ENCODE measurements around the gene RBM15.

The RBM15 gene

GRCh38 chr1:110338886-110339406 is at the start of gene RBM15:
Gene RBM15, plus strand, starts transcription at chr1:110339377. Its CDS starts 29 bp downstream, at chr1:110339406.
- peaks cover 49% of the 10 kb centered on the region for H3K4me1 Mint-ChIP-seq
- H3K9me3 Mint-ChIP-seq: no peaks in the 10 kb centered on the region
- no peaks in the 10 kb centered on the region for H3K27me3 Mint-ChIP-seq
- peaks cover 39% of the 10 kb centered on the region for H3K36me3 Mint-ChIP-seq
- H3K4me3 Mint-ChIP-seq: no peak within 1 kb of the TSS
- H3K27ac Mint-ChIP-seq: no peak within 1 kb of the TSS
- peak; percentile 91 for ATAC-seq

GRCh38 chr1:110291241-110292030 is 47.7 kb upstream of the RBM15 start:
- no peak for ATAC-seq
- Mint-ChIP-seq H3K36me3 (peaks cover 5% of the 10 kb centered on the region), H3K27me3 (no peaks in the 10 kb centered on the region), H3K4me3 (no peak overlapping the region), H3K4me1 (no peaks in the 10 kb centered on the region), H3K9me3 (no peaks in the 10 kb centered on the region), H3K27ac (no peak overlapping the region)

DNA sequence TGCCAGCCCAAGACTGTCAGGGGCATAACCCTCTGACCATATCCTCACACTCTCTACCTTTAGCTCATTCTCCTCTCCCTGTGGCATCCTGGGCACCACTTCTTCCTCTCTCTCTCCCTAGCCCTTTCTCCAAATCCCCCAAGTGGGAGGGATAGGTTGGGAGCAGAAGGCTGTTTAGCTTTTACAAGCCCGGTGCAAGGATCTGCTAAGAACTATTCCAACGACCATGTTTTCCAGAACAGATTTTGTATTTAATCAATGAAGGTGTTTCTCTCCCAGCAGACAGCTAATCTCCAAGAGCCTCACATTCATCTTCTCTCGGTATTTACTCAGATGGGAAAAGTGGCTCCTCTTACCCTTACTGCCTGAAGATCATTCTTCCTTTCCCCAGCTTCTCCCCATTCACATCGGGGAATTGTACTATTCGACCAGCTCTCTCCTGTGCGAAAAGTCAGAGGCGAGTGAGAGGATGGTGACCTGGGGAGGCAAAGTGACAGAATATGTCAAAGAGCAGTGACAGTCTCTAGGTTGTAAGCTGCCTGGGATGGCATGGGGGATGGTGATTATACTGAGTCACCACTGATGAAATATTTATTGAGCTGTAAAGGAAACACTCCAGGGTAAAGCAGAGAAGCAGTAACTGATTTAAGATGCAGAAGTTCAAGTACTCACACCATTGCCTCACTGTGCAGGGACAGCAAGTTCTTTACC is 47.0 kb upstream of the RBM15 start:
- H3K4me1 Mint-ChIP-seq: no peaks in the 10 kb centered on the region
- H3K27me3 Mint-ChIP-seq: no peaks in the 10 kb centered on the region
- H3K4me3 Mint-ChIP-seq: no peak overlapping the region
- H3K36me3 Mint-ChIP-seq: peaks cover 5% of the 10 kb centered on the region
- no peak for ATAC-seq
- H3K9me3 Mint-ChIP-seq: no peaks in the 10 kb centered on the region
- H3K27ac Mint-ChIP-seq: no peak overlapping the region

DNA sequence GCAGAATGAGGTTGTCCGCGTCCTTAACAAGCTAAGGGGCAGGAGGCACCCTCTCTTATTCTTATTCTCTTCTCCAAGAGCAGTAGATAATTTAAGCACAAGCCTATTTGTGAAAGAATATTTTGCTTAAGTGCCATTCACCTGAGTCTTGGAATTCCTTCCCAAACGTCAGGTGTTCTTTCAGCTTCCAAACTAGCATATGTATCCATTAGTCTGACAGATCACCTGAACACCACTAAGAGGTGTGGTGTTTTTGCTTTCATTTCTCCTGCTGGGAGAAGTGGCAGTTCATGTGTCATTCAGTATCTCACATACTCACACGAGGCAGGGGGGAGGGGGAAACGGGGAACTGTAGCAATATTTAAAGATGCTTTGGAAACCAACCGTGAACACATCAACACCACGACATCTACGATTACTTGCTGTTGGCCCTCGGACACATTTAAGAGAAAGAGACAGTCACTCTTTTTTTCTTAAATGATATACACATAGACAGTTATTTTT is 45.5 kb upstream of the RBM15 start:
- Mint-ChIP-seq H3K9me3 (no peaks in the 10 kb centered on the region), H3K4me3 (no peak overlapping the region), H3K36me3 (peaks cover 5% of the 10 kb centered on the region), H3K27ac (no peak overlapping the region), H3K4me1 (no peaks in the 10 kb centered on the region), H3K27me3 (no peaks in the 10 kb centered on the region)
- ATAC-seq: no peak

- H3K9me3 Mint-ChIP-seq: no peaks in the 10 kb centered on the region
- H3K27me3 Mint-ChIP-seq: no peaks in the 10 kb centered on the region
- no peaks in the 10 kb centered on the region for H3K4me1 Mint-ChIP-seq
- no peak for ATAC-seq
- H3K36me3 Mint-ChIP-seq: peaks cover 1% of the 10 kb centered on the region
- H3K4me3 Mint-ChIP-seq: no peak overlapping the region
- no peak overlapping the region for H3K27ac Mint-ChIP-seq
Measured at GRCh38 chr1:110294308-110294707, 44.9 kb upstream of the RBM15 start.

DNA sequence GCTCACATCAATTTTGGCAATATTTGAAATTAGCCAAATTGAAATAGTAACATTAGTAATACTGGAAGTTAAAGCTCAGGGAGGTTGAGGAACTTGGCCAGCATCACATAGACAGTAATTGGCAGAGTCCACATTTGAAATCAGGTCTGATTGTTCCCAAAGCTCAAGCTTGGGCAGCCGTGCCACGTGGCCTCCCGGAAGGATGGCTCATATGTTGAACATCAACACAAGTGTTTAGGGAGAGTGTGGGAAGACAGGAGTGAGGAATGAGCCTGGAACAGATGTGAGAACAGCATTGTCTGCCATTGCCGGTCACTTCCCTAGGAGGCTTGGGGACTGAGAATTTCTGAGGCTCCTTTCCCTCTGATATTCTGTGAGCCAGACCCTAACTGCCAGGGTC is 40.2 kb upstream of the RBM15 start:
- Mint-ChIP-seq H3K27ac (no peak overlapping the region), H3K27me3 (peaks cover 7% of the 10 kb centered on the region), H3K36me3 (no peaks in the 10 kb centered on the region), H3K4me1 (no peaks in the 10 kb centered on the region), H3K9me3 (no peaks in the 10 kb centered on the region), H3K4me3 (no peak overlapping the region)
- ATAC-seq: no peak

- Mint-ChIP-seq H3K4me3 (no peak overlapping the region), H3K27ac (no peak overlapping the region), H3K9me3 (no peaks in the 10 kb centered on the region), H3K27me3 (peaks cover 7% of the 10 kb centered on the region), H3K36me3 (no peaks in the 10 kb centered on the region), H3K4me1 (no peaks in the 10 kb centered on the region)
- no peak for ATAC-seq
Measured at GRCh38 chr1:110300412-110301085, 38.6 kb upstream of the RBM15 start.

DNA sequence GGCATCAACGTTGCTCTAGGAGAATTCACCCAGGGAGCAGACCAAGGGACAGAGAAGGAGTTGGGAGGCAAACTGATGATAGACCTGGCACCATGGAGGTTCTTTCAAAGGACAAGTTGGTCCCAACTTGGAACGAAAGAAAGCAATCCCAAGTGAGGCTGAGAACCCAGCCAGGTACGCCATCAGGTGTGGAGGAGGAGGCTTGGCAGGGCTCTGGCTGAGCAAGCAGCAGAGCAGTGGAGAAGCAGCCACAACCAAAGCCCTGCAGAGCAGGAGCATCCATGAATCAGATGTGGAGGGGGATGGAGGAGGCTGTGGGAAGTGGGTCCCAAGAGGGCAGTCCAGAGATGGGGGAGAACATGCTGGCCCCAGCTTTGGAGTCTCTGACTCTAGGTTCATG is 36.3 kb upstream of the RBM15 start:
- no peak for ATAC-seq
- H3K36me3 Mint-ChIP-seq: no peaks in the 10 kb centered on the region
- H3K27ac Mint-ChIP-seq: no peak overlapping the region
- no peak overlapping the region for H3K4me3 Mint-ChIP-seq
- H3K27me3 Mint-ChIP-seq: peaks cover 7% of the 10 kb centered on the region
- H3K4me1 Mint-ChIP-seq: peaks cover 5% of the 10 kb centered on the region
- no peaks in the 10 kb centered on the region for H3K9me3 Mint-ChIP-seq

GRCh38 chr1:110305900-110306420 is 33.2 kb upstream of the RBM15 start:
- H3K27ac Mint-ChIP-seq: no peak overlapping the region
- no peaks in the 10 kb centered on the region for H3K9me3 Mint-ChIP-seq
- no peak for ATAC-seq

DNA sequence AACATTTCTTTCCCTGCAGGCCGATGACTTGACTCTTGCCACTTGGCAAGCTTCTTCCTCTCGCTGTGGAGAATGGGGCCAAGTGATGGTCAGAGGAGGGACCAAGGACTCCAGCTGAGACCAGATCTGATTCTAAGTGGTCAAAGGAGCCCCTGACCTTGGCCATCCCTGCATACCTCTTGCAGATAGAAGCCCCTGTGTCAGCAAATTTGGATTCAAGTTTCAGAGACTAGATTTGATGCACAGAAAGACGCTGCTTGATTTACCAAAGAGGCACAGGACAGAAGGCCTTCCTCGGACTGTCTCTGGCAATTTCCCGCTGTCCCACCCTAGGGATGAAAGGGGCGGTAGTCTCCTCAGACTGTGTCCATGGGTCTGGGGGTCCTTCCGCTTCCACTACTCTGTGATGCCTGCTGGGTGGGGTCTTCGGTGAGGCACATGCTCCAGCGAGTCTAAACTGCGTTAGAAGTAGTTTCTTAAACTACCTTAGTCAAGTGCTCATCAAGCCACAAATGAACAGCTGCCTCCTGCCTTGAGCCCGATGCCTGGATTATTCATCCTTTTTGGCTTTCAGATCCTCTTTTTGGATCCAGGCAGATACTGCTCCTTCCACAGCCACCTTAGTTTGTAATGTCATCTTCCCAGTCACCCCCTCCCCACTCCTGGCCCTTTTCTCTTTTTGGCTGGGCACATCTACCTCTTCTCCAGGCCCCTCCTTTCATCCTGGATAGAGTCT is 31.8 kb upstream of the RBM15 start:
- peak; percentile 44 for ATAC-seq
- H3K4me3 Mint-ChIP-seq: no peak overlapping the region
- H3K27me3 Mint-ChIP-seq: peaks cover 7% of the 10 kb centered on the region
- no peak overlapping the region for H3K27ac Mint-ChIP-seq
- no peaks in the 10 kb centered on the region for H3K9me3 Mint-ChIP-seq
- peaks cover 12% of the 10 kb centered on the region for H3K4me1 Mint-ChIP-seq
- H3K36me3 Mint-ChIP-seq: no peaks in the 10 kb centered on the region

More at GRCh38 chr1:110305900-110306420, 33.2 kb upstream of the RBM15 start:
- Mint-ChIP-seq H3K36me3 (no peaks in the 10 kb centered on the region), H3K27me3 (peaks cover 7% of the 10 kb centered on the region), H3K4me1 (peaks cover 10% of the 10 kb centered on the region), H3K4me3 (no peak overlapping the region)

GRCh38 chr1:110308247-110308646 is 30.9 kb upstream of the RBM15 start:
- no peaks in the 10 kb centered on the region for H3K27me3 Mint-ChIP-seq
- H3K9me3 Mint-ChIP-seq: no peaks in the 10 kb centered on the region
- no peak overlapping the region for H3K27ac Mint-ChIP-seq
- ATAC-seq: no peak
- H3K4me1 Mint-ChIP-seq: peaks cover 18% of the 10 kb centered on the region
- no peaks in the 10 kb centered on the region for H3K36me3 Mint-ChIP-seq
- no peak overlapping the region for H3K4me3 Mint-ChIP-seq

- Mint-ChIP-seq H3K9me3 (no peaks in the 10 kb centered on the region), H3K4me3 (no peak overlapping the region), H3K27me3 (no peaks in the 10 kb centered on the region), H3K4me1 (peaks cover 18% of the 10 kb centered on the region), H3K27ac (no peak overlapping the region), H3K36me3 (no peaks in the 10 kb centered on the region)
- no peak for ATAC-seq
Measured at GRCh38 chr1:110309139-110309538, 30.0 kb upstream of the RBM15 start.

DNA sequence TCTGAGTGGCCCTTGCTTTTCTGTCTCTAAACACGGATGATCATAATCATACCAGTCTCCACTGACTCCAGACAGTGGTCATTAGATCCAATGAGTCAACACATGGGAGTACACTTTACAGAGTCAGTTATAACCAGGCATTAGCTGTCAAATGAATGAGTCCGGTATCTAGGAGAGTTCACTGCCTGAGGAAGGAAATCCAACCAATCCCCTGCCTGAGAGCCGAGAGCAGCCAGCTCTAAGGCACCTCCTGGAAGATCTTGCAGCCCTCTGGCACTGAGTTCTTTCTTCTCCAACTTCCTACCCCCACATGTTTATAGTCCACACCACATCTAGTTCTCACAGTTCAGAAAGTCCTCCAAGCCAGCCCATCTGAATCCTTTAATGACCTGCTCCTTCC is 29.4 kb upstream of the RBM15 start:
- Mint-ChIP-seq H3K4me3 (no peak overlapping the region), H3K4me1 (peaks cover 18% of the 10 kb centered on the region), H3K27me3 (no peaks in the 10 kb centered on the region), H3K27ac (no peak overlapping the region), H3K9me3 (no peaks in the 10 kb centered on the region), H3K36me3 (no peaks in the 10 kb centered on the region)
- no peak for ATAC-seq

GRCh38 chr1:110310300-110310699 is 28.9 kb upstream of the RBM15 start:
- H3K4me3 Mint-ChIP-seq: no peak overlapping the region
- H3K4me1 Mint-ChIP-seq: peaks cover 18% of the 10 kb centered on the region
- no peak overlapping the region for H3K27ac Mint-ChIP-seq
- ATAC-seq: no peak
- no peaks in the 10 kb centered on the region for H3K27me3 Mint-ChIP-seq
- H3K36me3 Mint-ChIP-seq: no peaks in the 10 kb centered on the region
- no peaks in the 10 kb centered on the region for H3K9me3 Mint-ChIP-seq
